ENCODE results near the gene SH3PXD2B.
A peak's percentile ranks its signal among the peaks of the same experiment; 100 is the strongest.

SH3PXD2B gene

GRCh38 chr5:172380987-172381643 is 73.2 kb downstream of the SH3PXD2B start:
- Histone ChIP-seq H3K9me3 (ENCODE audit: control insufficient read depth, low read length) (no peaks in the 10 kb centered on the region), H2BK5ac (ENCODE audit: low read depth, low read length, poor library complexity, severe bottlenecking) (no peak overlapping the region), H3K9ac (ENCODE audit: low read length) (peak overlapping the region; percentile 7), H3K4me2 (ENCODE audit: low read length, poor library complexity, severe bottlenecking) (no peak overlapping the region), H3K4me3 (ENCODE audit: insufficient read depth in 1 of 2, low read depth in 1 of 2, low read length in 2 of 2) (no peak overlapping the region), H2BK120ac (ENCODE audit: low read depth, low read length) (no peak overlapping the region), H2AFZ (ENCODE audit: low read depth, low read length) (no peak overlapping the region), H3K79me1 (replicated peaks; ENCODE audit: low read length, poor library complexity, severe bottlenecking) (peaks cover 26% of the 10 kb centered on the region), H2BK12ac (ENCODE audit: low read length in 2 of 2) (no peak overlapping the region), H3K27ac (ENCODE audit: low read length, poor library complexity, severe bottlenecking) (no peak overlapping the region), H3K4me1 (ENCODE audit: control insufficient read depth, insufficient read depth, low read depth, low read length) (peaks cover 3% of the 10 kb centered on the region), H2AK5ac (ENCODE audit: low read length, severe bottlenecking) (no peak overlapping the region), H3K36me3 (ENCODE audit: control insufficient read depth in 1 of 2, insufficient read depth in 2 of 2, low read depth in 1 of 2, low read length in 2 of 2) (peaks cover 57 to 96% of the 10 kb centered on the region in 2 experiments), H3K23ac (ENCODE audit: low read length in 2 of 2) (no peak overlapping the region), H3K14ac (ENCODE audit: low read length in 2 of 2) (no peak overlapping the region), H4K8ac (ENCODE audit: low read length) (no peak overlapping the region), H3K27me3 (ENCODE audit: control insufficient read depth in 1 of 2, insufficient read depth in 1 of 2, low read length in 2 of 2) (no peaks in the 10 kb centered on the region), H2BK15ac (ENCODE audit: low read depth, poor library complexity, severe bottlenecking) (peak overlapping the region; percentile 9), H3K4ac (ENCODE audit: low read depth in 1 of 2, low read length in 2 of 2) (no peak overlapping the region), H4K91ac (ENCODE audit: low read length) (no peak overlapping the region), H3K18ac (ENCODE audit: low read depth in 1 of 2, low read length in 2 of 2) (no peak overlapping the region)
- no peak for DNase-seq
- WGBS = 94% methylated on average over 21 of the region's 21 CpGs

- Histone ChIP-seq H3K4me1 (ENCODE audit: control insufficient read depth, insufficient read depth, low read depth, low read length) (peaks cover 3% of the 10 kb centered on the region), H2BK12ac (ENCODE audit: low read length in 2 of 2) (no peak overlapping the region), H3K27me3 (ENCODE audit: control insufficient read depth in 1 of 2, insufficient read depth in 1 of 2, low read length in 2 of 2) (no peaks in the 10 kb centered on the region), H3K4ac (ENCODE audit: low read depth in 1 of 2, low read length in 2 of 2) (no peak overlapping the region), H3K4me3 (ENCODE audit: insufficient read depth in 1 of 2, low read depth in 1 of 2, low read length in 2 of 2) (no peak overlapping the region), H3K27ac (ENCODE audit: low read length, poor library complexity, severe bottlenecking) (no peak overlapping the region), H3K36me3 (ENCODE audit: control insufficient read depth in 1 of 2, insufficient read depth in 2 of 2, low read depth in 1 of 2, low read length in 2 of 2) (peaks cover 52 to 96% of the 10 kb centered on the region in 2 experiments), H2AFZ (ENCODE audit: low read depth, low read length) (no peak overlapping the region), H3K79me1 (replicated peaks; ENCODE audit: low read length, poor library complexity, severe bottlenecking) (peaks cover 26% of the 10 kb centered on the region), H3K18ac (ENCODE audit: low read depth in 1 of 2, low read length in 2 of 2) (no peak overlapping the region), H3K9me3 (ENCODE audit: control insufficient read depth, low read length) (no peaks in the 10 kb centered on the region), H4K8ac (ENCODE audit: low read length) (no peak overlapping the region), H3K23ac (ENCODE audit: low read length in 2 of 2) (no peak overlapping the region), H2BK5ac (ENCODE audit: low read depth, low read length, poor library complexity, severe bottlenecking) (no peak overlapping the region), H2AK5ac (ENCODE audit: low read length, severe bottlenecking) (no peak overlapping the region), H4K91ac (ENCODE audit: low read length) (no peak overlapping the region), H2BK15ac (ENCODE audit: low read depth, poor library complexity, severe bottlenecking) (no peak overlapping the region), H3K4me2 (ENCODE audit: low read length, poor library complexity, severe bottlenecking) (no peak overlapping the region), H3K9ac (ENCODE audit: low read length) (no peak overlapping the region), H3K14ac (ENCODE audit: low read length in 2 of 2) (no peak overlapping the region), H2BK120ac (ENCODE audit: low read depth, low read length) (no peak overlapping the region)
- 94% methylated on average over 13 of the region's 18 CpGs for WGBS
- no peak for DNase-seq
These were observed 73.9 kb downstream of the SH3PXD2B start for GRCh38 chr5:172380301-172380986.

- no peak overlapping the region for H4K8ac ChIP-seq (ENCODE audit: low read length)
- WGBS = 93% methylated on average over 3 of the region's 3 CpGs
- H3K36me3 ChIP-seq (ENCODE audit: control insufficient read depth in 1 of 2, insufficient read depth in 2 of 2, low read depth in 1 of 2, low read length in 2 of 2) = peaks cover 44 to 95% of the 10 kb centered on the region in 2 experiments
- no peak for DNase-seq
- no peak overlapping the region for H3K18ac ChIP-seq (ENCODE audit: low read depth in 1 of 2, low read length in 2 of 2)
- H3K27me3 ChIP-seq (ENCODE audit: control insufficient read depth in 1 of 2, insufficient read depth in 1 of 2, low read length in 2 of 2) = no peaks in the 10 kb centered on the region
- H2AFZ ChIP-seq (ENCODE audit: low read depth, low read length) = no peak overlapping the region
- no peak overlapping the region for H3K4me3 ChIP-seq (ENCODE audit: insufficient read depth in 1 of 2, low read depth in 1 of 2, low read length in 2 of 2)
- H3K27ac ChIP-seq (ENCODE audit: low read length, poor library complexity, severe bottlenecking) = no peak overlapping the region
- H3K23ac ChIP-seq (ENCODE audit: low read length in 2 of 2) = no peak overlapping the region
- no peak overlapping the region for H3K14ac ChIP-seq (ENCODE audit: low read length in 2 of 2)
- H3K4me1 ChIP-seq (ENCODE audit: control insufficient read depth, insufficient read depth, low read depth, low read length) = peaks cover 3% of the 10 kb centered on the region
- H2BK12ac ChIP-seq (ENCODE audit: low read length in 2 of 2) = no peak overlapping the region
- H3K9me3 ChIP-seq (ENCODE audit: control insufficient read depth, low read length) = no peaks in the 10 kb centered on the region
- H4K91ac ChIP-seq (ENCODE audit: low read length) = no peak overlapping the region
- no peak overlapping the region for H2BK5ac ChIP-seq (ENCODE audit: low read depth, low read length, poor library complexity, severe bottlenecking)
- H3K79me1 ChIP-seq (replicated peaks; ENCODE audit: low read length, poor library complexity, severe bottlenecking) = peaks cover 21% of the 10 kb centered on the region
- H2AK5ac ChIP-seq (ENCODE audit: low read length, severe bottlenecking) = no peak overlapping the region
- no peak overlapping the region for H2BK15ac ChIP-seq (ENCODE audit: low read depth, poor library complexity, severe bottlenecking)
- no peak overlapping the region for H3K4me2 ChIP-seq (ENCODE audit: low read length, poor library complexity, severe bottlenecking)
- no peak overlapping the region for H3K9ac ChIP-seq (ENCODE audit: low read length)
- no peak overlapping the region for H3K4ac ChIP-seq (ENCODE audit: low read depth in 1 of 2, low read length in 2 of 2)
- H2BK120ac ChIP-seq (ENCODE audit: low read depth, low read length) = no peak overlapping the region
These were observed 74.8 kb downstream of the SH3PXD2B start for GRCh38 chr5:172379481-172379880.

- Histone ChIP-seq H2BK12ac (ENCODE audit: low read length in 2 of 2) (no peak overlapping the region), H3K4ac (ENCODE audit: low read depth in 1 of 2, low read length in 2 of 2) (no peak overlapping the region), H3K4me3 (ENCODE audit: insufficient read depth in 1 of 2, low read depth in 1 of 2, low read length in 2 of 2) (no peak overlapping the region), H2AFZ (ENCODE audit: low read depth, low read length) (no peak overlapping the region), H2BK15ac (ENCODE audit: low read depth, poor library complexity, severe bottlenecking) (no peak overlapping the region), H3K23ac (ENCODE audit: low read length in 2 of 2) (no peak overlapping the region), H2BK5ac (ENCODE audit: low read depth, low read length, poor library complexity, severe bottlenecking) (no peak overlapping the region), H2AK5ac (ENCODE audit: low read length, severe bottlenecking) (no peak overlapping the region), H3K18ac (ENCODE audit: low read depth in 1 of 2, low read length in 2 of 2) (no peak overlapping the region), H4K8ac (ENCODE audit: low read length) (no peak overlapping the region), H3K79me1 (replicated peaks; ENCODE audit: low read length, poor library complexity, severe bottlenecking) (peaks cover 24% of the 10 kb centered on the region), H3K4me1 (ENCODE audit: control insufficient read depth, insufficient read depth, low read depth, low read length) (no peaks in the 10 kb centered on the region), H3K14ac (ENCODE audit: low read length in 2 of 2) (no peak overlapping the region), H3K9ac (ENCODE audit: low read length) (no peak overlapping the region), H2BK120ac (ENCODE audit: low read depth, low read length) (no peak overlapping the region), H3K9me3 (ENCODE audit: control insufficient read depth, low read length) (no peaks in the 10 kb centered on the region), H3K4me2 (ENCODE audit: low read length, poor library complexity, severe bottlenecking) (no peak overlapping the region), H3K36me3 (ENCODE audit: control insufficient read depth in 1 of 2, insufficient read depth in 2 of 2, low read depth in 1 of 2, low read length in 2 of 2) (peaks cover 51 to 94% of the 10 kb centered on the region in 2 experiments), H4K91ac (ENCODE audit: low read length) (no peak overlapping the region), H3K27ac (ENCODE audit: low read length, poor library complexity, severe bottlenecking) (no peak overlapping the region), H3K27me3 (ENCODE audit: control insufficient read depth in 1 of 2, insufficient read depth in 1 of 2, low read length in 2 of 2) (no peaks in the 10 kb centered on the region)
- DNase-seq = no peak
- 86% methylated on average over 4 of the region's 4 CpGs for WGBS
These were observed 76.5 kb downstream of the SH3PXD2B start for GRCh38 chr5:172377856-172378255.
